NOMO-1 treated with dmso at 0.1 percent for 144 hours (cell line): ENCODE data around the gene INO80.
"Not testable (repeated sequence)": the region's sequence is repeated elsewhere in the genome, so short reads cannot be mapped to it uniquely, and the experiment has no call there.

Source experiments
- DNase-seq: peaks from one replicate; lab custom pipeline; 2025; ENCODE audit not compliant: unreplicated experiment; lab: John Stamatoyannopoulos, UW

The INO80 gene

GRCh38 chr15:41116116-41116961 lies at the start of gene INO80:
Gene INO80 (minus strand): TSS chr15:41116280. CDS start chr15:41096310, 19,970 bp downstream.
- peak; percentile 93 for DNase-seq

- DNase-seq: no peak
Measured at GRCh38 chr15:41161736-41162135, 45.7 kb upstream of the INO80 start.

GRCh38 chr15:41161336-41161735 lies 45.3 kb upstream of the INO80 start:
- DNase-seq: no peak

GRCh38 chr15:41160639-41161315 lies 44.7 kb upstream of the INO80 start:
- DNase-seq: no peak

- no peak for DNase-seq
Measured at GRCh38 chr15:41154412-41154811, 38.3 kb upstream of the INO80 start.

- DNase-seq: no peak
Measured at GRCh38 chr15:41153733-41154132, 37.7 kb upstream of the INO80 start.

GRCh38 chr15:41151451-41152005 lies 35.4 kb upstream of the INO80 start:
- DNase-seq: no peak

- no peak for DNase-seq
Measured at GRCh38 chr15:41150279-41150678, 34.2 kb upstream of the INO80 start.

GRCh38 chr15:41148065-41148464 lies 32.0 kb upstream of the INO80 start:
- no peak for DNase-seq

- no peak for DNase-seq
Measured at GRCh38 chr15:41139619-41140018, 23.5 kb upstream of the INO80 start.

GRCh38 chr15:41139112-41139511 lies 23.0 kb upstream of the INO80 start:
- not testable (repeated sequence) for DNase-seq

GRCh38 chr15:41135580-41135979 lies 19.5 kb upstream of the INO80 start:
- not testable (repeated sequence) for DNase-seq

GRCh38 chr15:41133454-41133853 lies 17.4 kb upstream of the INO80 start:
- DNase-seq: no peak

- not testable (repeated sequence) for DNase-seq
Measured at GRCh38 chr15:41132094-41132493, 16.0 kb upstream of the INO80 start.

- no peak for DNase-seq
Measured at GRCh38 chr15:41128174-41128902, 12.3 kb upstream of the INO80 start.

GRCh38 chr15:41125931-41126642 lies 10.0 kb upstream of the INO80 start:
- no peak for DNase-seq

- DNase-seq: no peak
Measured at GRCh38 chr15:41125063-41125669, 9.1 kb upstream of the INO80 start.

GRCh38 chr15:41124058-41124457 lies 8.0 kb upstream of the INO80 start:
- no peak for DNase-seq

- no peak for DNase-seq
Measured at GRCh38 chr15:41122849-41123248, 6.8 kb upstream of the INO80 start.

GRCh38 chr15:41121951-41122350 lies 5.9 kb upstream of the INO80 start:
- no peak for DNase-seq

- DNase-seq: no peak
Measured at GRCh38 chr15:41116962-41117252, 827 bp upstream of the INO80 start.
